Stimulated activated CD4-positive, alpha-beta T cell treated with anti-CD3 and anti-CD28 coated beads, TNF-alpha, amount 100 ng/mL, for 48 hours (primary cell): ENCODE measurements around the gene SQSTM1.
A peak's percentile ranks its signal among the peaks of the same experiment; 100 is the strongest.

Experiments used
- DNase-seq, 3 donors: peaks; one replicate each; pipeline ENCODE4 v3.0.0-alpha.2; 2020; ENCODE audit warnings: low read depth in 3 of 3

SQSTM1 gene

DNA sequence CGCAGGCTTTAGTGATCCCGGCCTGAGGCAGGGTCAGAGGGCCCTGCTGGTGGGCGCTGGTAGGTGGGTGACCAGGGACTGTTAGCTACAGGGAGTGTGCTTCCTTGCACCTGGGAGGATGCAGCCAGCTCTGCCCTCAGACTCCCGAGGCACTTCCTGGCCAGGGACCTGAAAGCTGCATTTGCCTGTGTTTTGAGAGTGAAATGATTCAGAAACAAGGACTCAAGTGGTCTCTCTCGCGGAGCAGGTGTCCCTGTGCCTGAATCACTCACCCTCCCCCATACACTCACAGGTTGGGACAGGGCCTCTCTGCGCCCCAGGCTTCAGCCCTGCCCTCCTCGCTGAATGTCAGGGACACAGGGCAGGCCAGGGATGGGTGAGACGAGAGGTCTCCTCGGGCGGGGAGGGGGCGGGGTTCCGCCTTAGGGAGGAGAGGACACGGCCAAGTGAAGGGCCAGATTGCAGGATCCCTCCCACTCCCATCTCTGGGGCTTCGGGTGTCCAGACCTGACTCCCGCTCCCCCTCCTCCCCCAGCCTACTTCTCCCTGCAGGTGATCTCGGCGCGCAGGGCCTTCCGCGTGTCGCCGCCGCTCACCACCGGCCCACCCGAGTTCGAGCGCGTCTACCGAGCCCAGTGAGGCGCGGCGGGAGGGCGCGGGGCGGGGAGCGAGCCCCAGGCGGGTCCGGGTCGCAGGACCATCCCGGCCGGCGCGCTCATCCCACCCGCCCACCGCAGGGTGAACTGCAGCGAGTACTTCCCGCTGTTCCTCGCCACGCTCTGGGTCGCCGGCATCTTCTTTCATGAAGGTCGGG, 25.4 kb upstream of the SQSTM1 start:
- no peak for DNase-seq

DNA sequence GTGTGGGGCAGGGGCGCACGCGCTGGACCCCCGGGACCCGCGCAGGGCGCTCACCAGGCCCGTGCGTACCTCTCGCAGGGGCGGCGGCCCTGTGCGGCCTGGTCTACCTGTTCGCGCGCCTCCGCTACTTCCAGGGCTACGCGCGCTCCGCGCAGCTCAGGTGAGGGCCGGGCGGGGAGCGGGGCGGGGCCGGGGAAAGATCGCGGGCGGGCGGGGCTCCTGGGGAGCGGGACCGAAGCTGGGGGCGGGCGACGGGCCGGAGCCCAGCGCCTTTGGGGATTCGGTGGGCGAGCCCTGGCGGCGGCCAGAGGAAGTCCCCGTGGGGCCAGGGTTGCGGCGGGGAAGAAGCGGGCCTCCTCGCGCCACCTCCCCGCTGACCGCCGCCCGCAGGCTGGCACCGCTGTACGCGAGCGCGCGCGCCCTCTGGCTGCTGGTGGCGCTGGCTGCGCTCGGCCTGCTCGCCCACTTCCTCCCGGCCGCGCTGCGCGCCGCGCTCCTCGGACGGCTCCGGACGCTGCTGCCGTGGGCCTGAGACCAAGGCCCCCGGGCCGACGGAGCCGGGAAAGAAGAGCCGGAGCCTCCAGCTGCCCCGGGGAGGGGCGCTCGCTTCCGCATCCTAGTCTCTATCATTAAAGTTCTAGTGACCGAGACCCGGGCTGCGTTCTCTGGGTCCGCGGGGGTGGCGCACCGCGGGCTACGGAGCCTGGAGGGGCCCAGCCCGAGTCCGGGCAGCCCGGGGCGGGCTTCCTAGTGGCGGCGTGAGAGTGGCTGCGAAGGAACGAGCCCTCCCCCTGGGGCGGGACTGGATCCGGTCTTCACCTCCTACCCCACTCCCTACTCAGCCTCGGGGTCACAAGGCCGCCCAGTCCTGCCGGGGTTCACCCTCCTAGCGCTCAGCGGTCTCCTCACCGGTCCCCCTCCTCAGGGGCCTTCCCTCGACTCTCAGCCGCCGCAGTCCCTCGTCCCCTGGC, 24.6 kb upstream of the SQSTM1 start:
- peak in 1 of 3 donors; percentile 70 for DNase-seq

DNA sequence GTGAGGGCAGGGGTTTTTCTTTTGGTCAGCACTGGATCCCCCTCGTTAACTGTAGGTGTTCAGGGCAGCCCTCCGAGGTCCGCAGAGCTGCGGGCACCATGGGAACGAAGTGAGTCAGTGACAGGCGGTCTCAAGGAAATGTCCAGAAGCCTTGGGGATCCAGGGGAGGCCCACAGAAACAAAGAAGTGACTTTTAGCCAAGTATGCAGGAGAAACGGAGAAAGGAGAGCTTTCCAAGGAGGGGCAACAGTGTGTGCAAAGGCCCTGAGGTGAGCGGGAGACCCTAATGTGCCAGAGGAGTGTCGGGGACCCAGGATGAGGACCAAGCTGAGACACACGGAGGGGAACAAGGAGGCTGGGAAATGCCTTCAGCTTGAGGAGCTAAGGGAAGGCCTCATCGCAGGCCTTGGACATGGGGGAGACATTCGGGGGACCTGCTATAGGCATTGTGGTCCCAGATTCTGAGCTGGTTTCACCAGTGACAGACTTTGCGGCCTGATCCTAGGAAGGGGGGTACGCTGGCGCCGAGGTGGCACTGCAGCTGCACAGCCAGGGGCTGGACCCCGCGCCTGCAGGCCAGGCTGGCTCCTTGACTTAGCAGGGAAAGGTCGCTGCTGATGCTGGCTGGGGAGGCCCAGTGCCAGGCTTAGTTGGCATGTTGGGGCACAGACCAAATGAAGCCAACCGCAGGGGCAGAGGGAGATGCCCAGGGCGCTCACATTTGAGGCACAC, 23.7 kb upstream of the SQSTM1 start:
- DNase-seq, result no peak

DNA sequence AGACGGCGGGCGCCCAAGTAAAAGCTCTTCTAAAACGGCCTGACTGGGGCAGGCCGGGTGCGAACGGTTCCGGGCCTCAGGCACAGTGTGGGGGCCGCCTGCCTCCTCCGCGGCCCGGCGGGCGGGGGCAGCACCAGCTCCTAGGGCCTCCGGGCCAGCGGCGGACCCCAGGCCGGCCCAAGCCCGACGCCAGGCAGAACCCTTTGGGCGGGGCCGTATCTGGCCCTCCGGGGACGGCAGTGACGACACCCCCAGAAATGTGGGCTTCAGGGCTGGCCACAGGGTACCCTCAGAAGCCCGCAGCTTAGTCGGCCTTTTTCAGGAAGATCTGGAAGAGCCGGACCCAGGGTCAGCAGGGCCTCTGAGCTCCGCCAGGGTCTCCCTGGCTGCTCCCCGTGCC, 23.0 kb upstream of the SQSTM1 start:
- no peak for DNase-seq

DNA sequence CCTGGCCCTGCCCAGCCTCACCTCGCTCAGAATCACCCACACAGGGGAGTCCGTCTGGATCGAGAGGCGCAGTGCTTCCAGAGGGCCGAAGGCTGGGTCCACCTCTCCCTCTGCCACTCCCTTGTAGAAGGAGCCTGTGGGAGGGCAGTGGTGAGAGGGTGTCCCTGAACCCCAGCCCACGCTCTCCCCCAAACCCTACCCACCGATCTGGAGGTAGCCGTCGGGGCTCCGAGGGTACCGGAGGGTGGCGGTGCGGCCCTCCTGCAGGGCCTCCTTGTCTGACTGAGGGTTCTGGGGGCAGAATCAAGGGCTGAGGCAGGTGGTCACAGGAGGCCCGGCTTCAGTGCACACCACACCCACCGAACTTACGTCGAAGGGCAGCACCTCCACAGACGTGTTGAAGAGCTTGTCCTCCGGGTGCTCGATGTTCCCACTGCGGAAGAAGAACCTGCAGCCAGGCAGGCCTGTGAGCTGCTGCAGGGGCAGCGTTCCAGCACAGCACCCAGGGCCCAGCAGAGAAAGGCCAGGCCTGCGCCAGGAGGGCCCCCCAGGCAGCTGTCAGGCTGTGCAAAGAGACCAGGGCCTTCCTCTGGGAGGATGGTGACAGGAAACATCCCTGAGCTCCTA, 22.4 kb upstream of the SQSTM1 start:
- DNase-seq, result no peak

DNA sequence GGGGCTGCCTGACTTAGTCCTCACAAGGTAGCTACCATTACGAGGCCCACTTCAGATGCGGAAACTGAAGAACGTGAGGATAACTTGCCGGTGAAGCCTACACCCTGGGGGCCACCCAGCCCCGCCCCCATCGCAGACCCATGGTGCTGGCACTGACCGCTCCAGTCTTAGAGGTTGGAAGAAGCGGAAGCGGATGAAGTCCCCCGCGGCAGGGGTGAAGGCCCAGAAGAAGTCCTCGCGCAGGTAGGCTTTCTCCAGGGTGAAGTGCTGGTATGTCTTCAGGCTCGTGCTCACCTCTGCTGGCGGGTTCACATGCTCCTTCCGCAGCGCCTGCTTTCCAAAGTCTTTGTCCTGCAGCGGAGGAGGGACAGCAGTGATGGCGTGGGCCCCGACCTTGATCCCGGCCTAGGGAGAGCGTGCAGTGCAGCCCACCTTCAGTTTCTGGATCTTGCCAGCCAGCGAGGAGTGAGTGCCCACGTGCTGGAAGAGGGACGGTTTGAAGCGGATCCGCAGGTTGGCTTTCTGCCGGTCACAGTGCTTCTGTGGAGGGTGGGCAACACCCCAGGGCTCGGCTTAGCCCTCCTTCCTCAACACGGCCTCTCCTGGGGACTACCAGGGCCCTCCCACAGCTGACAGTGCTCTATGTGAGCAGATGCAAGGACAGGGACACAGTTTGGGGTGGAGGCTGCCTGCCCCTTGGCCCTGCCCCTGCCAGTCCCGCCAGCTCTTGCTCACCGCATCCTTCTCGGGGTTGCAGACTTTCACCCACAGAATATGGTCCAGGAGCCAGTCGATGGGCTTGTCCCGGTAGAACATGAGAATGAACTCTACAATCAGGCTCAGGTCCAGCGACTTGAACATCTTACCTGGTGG, 21.7 kb upstream of the SQSTM1 start:
- no peak for DNase-seq

DNA sequence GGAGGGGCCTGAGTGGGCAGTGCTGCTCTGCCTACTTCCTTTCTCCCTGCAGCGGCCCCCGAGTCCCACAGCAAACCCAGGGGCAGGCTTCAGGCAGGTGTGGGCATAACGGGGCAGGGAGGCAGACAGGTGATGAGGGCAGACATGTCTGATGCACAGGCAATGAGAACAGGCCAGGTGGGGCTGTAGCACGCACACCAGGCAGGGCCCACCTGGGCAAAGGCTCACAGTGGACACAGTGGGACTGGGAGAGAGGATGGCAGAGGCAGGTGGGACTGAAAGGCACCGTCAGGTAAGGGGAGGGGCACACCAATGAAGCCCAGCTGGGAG, 21.1 kb upstream of the SQSTM1 start:
- no peak for DNase-seq

DNA sequence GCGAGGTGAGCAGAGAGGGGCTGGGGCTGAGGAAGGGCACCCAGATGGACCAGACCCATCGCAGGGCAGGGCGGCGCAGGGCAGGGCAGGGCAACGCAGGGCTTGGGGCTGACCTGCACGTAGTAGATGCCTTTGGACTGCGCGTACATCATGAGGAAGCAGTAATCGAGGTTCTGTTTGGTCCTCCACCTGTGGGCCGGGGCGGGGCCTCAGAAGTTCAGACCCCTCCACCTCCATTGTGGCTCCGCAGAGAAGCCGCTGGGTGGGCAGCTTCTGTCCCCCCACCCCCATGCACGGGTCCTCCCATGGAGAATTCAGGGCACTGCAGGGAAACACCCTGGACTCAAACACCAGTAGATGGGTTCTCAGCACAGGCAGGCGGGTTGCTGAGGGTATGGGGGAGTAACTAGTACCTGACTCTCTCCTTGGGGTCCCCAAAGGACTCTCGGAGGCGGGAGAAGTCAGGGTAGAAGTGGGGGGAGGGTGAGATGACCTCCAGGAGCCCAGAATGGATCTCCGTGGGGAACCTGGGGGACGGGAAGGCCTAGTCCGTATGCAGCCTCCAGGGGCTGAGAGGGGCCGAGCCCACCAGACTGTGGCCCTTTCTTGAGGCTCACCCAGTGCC, 20.5 kb upstream of the SQSTM1 start:
- DNase-seq, result no peak

DNA sequence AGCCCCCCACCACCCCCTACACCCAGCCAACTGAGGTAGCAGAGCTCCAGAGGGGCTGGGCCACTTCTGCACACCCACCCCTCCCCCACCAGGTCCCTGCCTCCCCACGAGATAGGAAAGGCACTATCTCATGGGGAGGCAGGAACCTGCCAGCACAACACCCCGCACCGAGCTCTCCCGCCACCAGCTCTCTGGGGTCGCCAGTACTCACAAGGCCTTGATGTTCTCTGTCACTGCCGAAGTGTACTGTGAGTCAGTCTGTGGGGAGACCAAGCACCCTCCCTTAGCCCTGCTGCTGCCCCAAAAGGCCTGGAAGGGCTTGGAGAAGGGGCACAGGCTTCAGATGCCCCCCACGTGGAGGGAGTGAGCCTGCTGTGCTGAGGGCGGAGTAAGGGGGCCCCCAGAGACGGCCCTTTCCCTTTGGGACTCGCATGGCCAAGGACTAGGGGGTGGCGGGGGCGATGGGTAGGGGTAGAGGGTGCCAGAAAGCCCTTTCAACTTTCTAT, 20.0 kb upstream of the SQSTM1 start:
- DNase-seq, result no peak

DNA sequence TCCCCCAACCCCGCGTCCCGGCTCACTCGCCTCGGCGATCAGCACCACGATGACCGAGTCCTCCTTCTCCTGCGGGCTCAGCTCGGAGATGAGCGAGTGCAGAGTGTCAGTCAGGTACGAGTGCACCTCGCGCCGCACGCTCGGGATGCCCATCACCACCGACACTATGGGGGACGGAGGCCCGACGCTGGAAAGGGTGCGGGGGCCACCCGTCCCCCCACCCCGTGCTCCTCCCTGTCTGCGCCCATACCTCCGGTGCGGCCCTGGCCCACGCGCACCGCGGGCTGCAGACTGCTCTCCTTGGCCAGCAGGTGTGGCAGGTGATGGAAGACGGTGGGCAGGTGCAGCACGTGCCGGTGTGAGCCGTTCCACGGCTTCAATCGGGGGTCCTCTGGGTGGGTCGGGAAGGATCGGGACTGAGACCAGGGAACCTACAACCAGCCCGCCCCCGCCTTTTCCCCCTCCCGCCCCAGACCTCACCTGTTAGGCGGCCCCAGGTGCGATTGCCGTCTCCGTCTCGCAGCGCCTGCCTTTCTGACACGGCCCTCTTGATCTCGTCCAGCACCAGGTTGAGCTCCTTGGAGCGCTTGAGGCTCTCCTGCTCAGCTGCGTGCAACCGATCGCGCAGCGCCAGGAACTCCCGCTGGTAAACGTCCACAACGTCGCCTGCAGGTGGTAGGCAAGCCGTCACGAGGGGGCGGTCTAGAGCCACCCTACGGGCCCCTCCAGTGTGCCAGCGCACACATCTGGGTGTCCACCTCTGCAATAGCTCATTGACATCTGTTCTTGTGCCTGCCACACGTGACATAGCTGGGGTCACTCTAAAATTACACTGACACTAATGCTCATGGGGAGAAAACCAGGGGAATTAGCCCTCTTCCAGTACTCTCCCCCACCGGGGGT, 19.1 kb upstream of the SQSTM1 start:
- DNase-seq, result peak; percentile 68 to 85 (median 69)

DNA sequence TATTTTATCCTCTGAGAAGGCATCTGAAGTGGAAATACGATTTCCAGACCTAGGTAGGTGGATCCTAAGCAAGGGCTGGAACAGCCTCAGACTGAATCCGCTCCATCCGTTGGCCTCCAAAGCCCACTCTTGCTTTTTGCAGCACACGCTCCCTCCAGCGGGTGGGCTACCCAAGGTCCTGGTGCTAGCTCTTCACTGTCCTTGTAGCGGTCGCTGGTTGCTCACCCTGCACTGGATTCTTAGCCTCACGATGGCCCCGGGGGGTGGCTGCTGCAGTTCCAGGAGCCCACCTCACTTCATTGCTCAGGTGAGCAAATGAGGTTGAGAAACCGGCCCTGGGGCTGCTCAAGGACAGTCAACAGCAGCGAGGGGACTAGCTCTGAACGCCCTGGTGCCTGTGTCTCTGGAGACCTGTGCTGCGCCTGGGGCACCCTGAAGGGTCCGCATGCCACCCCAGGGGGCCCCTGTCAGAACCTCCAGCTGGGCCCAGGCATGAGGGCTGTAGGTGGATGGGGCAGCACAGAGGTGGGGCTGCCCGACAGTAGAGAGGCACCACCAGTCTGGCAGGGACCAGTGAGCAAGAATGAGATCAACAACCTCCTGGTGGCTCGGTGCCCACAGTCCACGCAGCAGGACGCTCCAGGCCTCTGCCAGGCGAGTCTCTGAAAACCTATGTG, 18.4 kb upstream of the SQSTM1 start:
- no peak for DNase-seq

DNA sequence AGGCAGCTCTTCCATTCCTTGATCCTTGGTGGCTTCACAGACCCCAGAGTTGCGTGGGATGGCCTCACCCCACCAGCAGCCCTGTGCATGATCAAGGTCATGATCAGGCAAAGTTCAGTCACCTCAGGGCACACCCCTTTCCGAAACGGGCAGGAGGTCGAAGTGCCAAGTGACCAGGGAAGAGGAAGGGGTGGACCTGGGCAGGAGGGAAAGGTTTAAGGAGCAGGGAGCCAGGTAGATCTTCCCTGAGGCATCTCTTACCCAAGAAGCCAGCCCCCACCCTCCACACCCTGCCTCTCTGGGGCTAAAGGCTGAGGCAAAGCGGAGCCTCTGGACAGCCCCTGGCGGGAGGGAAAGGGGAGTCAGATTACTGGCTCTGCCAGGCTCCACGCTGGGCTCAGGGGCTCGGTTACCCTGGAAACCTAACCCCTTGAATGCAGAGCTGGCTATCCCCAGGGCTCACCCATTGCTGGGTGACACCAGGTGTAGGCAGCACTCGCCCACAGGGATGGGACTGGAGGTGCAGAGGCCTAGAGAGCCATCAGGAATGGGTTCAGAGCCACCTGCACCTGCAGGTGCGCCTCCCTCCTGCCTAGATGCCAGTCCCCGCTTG, 17.6 kb upstream of the SQSTM1 start:
- DNase-seq, result no peak

DNA sequence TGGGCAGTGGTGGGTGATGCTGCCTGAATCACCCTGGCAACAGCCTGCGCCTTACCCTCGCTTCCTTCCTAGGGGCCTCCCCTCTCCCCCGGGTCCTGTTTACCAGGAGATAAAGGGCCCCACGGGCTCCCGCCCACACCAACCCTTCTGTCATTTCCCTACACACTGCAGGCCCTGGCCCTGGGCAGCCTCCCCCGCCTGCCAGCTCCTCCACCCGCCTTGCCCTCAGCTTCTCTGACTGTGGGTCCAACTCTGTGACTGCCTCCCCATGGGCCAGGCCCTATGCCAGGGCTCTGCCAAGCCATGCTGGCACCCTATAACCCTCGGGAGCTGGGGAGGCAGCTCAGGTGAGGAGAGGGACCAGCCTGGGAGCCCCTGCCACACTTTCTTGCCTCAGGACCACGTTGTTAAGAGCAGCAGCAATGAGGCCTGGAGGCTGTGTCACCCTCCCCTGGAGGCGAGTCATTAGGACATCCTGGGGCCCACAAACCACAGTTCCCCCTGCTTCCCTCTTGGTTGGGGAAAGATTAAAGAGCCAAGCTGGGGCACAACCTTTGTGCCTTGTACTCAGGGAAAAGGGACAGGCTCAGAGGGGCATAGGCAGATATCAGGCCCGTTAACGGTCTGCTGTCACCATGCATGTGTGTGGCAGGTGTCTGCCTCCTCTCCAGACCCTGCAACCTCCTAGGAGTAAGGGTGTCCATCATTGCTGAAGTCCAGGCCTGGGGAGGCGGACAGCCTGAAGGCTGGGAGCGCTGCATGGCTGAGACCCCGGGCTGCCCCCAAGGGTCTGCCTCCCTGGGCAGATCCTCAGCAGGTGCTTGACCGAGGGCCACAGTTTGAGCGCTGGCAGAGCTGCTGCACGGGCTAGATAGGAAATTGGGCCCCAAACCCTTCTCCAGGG, 16.8 kb upstream of the SQSTM1 start:
- no peak for DNase-seq

DNA sequence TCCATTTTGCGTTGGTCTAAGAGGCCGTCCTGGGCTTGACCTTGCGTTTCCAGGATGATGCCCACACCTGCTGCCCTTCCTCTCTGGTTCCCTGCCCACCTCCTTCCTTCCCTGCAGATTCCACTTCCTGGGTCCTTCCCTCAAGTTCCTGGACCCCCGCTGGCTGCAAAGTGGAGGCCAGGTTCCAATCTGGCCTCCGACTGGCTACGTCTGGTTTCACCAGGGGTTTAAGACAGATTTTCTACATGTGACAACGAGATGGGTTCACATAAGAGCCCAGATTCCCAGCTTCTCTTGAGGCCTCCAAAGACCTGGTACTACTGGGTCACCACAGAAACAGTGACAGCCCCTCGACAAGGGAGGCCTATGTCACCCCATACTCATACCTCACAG, 16.2 kb upstream of the SQSTM1 start:
- no peak for DNase-seq

DNA sequence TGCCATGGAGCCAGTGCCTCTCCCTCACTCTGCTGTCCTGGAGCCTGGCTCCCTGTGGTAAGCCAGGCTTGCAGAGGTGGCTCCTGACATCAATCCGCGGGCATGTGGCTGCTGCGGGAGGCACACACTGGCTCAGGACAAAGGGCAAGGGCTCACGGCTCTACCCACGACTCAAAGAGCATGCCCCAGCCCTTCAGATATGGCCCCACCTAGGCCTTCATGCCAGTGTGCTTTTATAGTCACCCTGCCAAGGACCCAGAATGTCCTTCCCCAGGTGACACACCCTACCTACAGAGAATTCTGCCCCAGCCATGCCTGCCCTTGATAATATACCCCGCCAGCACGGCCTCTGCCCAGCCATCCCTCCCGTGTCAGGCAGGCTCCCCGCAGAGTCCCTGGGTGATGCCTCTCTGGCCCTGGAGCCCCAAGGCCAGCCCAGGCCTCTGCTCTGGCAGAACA, 15.6 kb upstream of the SQSTM1 start:
- DNase-seq, result no peak

DNA sequence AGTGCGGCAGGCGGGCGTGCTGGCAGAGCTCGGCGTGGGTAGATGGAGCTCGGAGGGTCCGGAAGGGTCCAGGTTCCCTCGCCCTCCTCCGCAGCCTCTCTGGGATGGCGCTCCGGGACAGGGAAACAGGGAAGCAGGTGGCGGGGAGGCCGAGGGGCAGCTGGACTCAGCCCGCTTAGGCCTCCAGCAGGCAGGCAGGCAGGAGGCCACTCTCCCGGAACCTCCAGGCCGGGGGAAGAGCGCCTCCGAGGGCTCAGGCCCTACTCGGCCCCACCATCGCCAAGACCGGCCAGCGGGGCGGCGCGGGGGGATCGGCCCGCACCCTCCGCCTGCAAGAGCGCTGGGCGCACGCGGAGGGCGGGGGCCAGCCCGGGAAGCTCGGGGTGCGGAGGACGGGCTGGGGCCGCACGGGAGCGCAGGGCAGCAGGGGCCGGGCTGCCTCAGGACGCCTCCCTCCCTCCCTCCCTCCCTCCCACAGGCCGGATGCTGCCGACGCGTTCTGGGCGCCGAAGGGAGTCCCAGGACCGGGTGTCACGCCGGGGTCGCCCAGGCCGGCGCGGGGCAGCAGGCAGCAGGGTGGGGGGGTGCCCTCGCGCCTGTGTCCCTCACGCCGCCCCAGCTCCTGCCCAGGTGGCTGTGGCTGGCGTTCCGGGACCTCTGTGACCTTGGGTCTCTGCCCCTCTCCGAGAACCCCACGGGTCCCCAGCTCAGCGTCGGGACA, 15.0 kb upstream of the SQSTM1 start:
- DNase-seq, result no peak
